ENCODE measurements around the gene SMCO4. TPM values are rescaled to one million over a fixed set of nuclear protein-coding genes. Genes with fewer than 3 reads are reported as not detected.
A peak's percentile ranks its signal among the peaks of the same experiment; 100 is the strongest.
"Not testable (repeated sequence)": the region's sequence is repeated elsewhere in the genome, so short reads cannot be mapped to it uniquely, and the experiment has no call there.

The SMCO4 gene
- polyA plus RNA-seq = 47.9 TPM
- long read RNA-seq, donor 1, transcript SMCO4-201 (3 exons, 1,104 nt) = major isoform, 5 of 5 reads
- long read RNA-seq, donor 1, partial matches to known transcripts = 0 of 5 reads
- long read RNA-seq, donor 1, other reads (novel, unspliced or antisense) = 0 of 5 reads
- long read RNA-seq, donor 2, transcript SMCO4-201 (3 exons, 1,104 nt) = major isoform, 23 of 24 reads
- long read RNA-seq, donor 2, partial matches to known transcripts = 0 of 24 reads
- long read RNA-seq, donor 2, other reads (novel, unspliced or antisense) = 0 of 24 reads
- long read RNA-seq, donor 3 = 0 reads
- long read RNA-seq, donor 4, partial matches to known transcripts = 0 of 2 reads
- long read RNA-seq, donor 4, other reads (novel, unspliced or antisense) = 0 of 2 reads
- long read RNA-seq, donor 5, transcript SMCO4-201 (3 exons, 1,104 nt) = major isoform, 11 of 11 reads
- long read RNA-seq, donor 5, partial matches to known transcripts = 0 of 11 reads
- long read RNA-seq, donor 5, other reads (novel, unspliced or antisense) = 0 of 11 reads
- long read RNA-seq, donor 6, transcript SMCO4-201 (3 exons, 1,104 nt) = major isoform, 12 of 12 reads
- long read RNA-seq, donor 6, partial matches to known transcripts = 0 of 12 reads
- long read RNA-seq, donor 6, other reads (novel, unspliced or antisense) = 0 of 12 reads
- long read RNA-seq, donor 7, transcript SMCO4-201 (3 exons, 1,104 nt) = major isoform, 6 of 7 reads
- long read RNA-seq, donor 7, partial matches to known transcripts = 0 of 7 reads
- long read RNA-seq, donor 7, other reads (novel, unspliced or antisense) = 0 of 7 reads
- long read RNA-seq, donor 8, transcript SMCO4-201 (3 exons, 1,104 nt) = major isoform, 25 of 26 reads
- long read RNA-seq, donor 8, partial matches to known transcripts = 0 of 26 reads
- long read RNA-seq, donor 8, other reads (novel, unspliced or antisense) = 0 of 26 reads
- long read RNA-seq, donor 9, transcript SMCO4-201 (3 exons, 1,104 nt) = major isoform, 13 of 15 reads
- long read RNA-seq, donor 9, partial matches to known transcripts = 0 of 15 reads
- long read RNA-seq, donor 9, other reads (novel, unspliced or antisense) = 0 of 15 reads
- long read RNA-seq, donor 10, transcript SMCO4-201 (3 exons, 1,104 nt) = major isoform, 16 of 33 reads
- long read RNA-seq, donor 10, partial matches to known transcripts = 0 of 33 reads
- long read RNA-seq, donor 10, other reads (novel, unspliced or antisense) = 15 of 33 reads
- long read RNA-seq, donor 11, transcript SMCO4-201 (3 exons, 1,104 nt) = major isoform, 21 of 21 reads
- long read RNA-seq, donor 11, partial matches to known transcripts = 0 of 21 reads
- long read RNA-seq, donor 11, other reads (novel, unspliced or antisense) = 0 of 21 reads

- Histone ChIP-seq H3K9me3 (ENCODE audit: control insufficient read depth, low read depth, low read length) (no peaks in the 10 kb centered on the region), H3K27me3 (ENCODE audit: control insufficient read depth, insufficient read depth, low read length) (no peaks in the 10 kb centered on the region), H3K4me3 (ENCODE audit: low read length) (peak within 1 kb of the TSS; percentile 71), H3K4me1 (ENCODE audit: control insufficient read depth, insufficient read depth, low read length) (peaks cover 16% of the 10 kb centered on the region), H3K27ac (ENCODE audit: low read length) (peak within 1 kb of the TSS; percentile 55), H3K36me3 (ENCODE audit: control insufficient read depth, insufficient read depth, low read length) (no peaks in the 10 kb centered on the region)
- WGBS (ENCODE audit: insufficient coverage, low lambda C conversion rate) = 15% methylated on average over 4 of the region's 59 CpGs
- DNase-seq = peak; percentile 72 to 84
Observed at GRCh38 chr11:93543292-93543977, at the start of gene SMCO4. TSS of gene SMCO4 (minus strand) at chr11:93543391. CDS start at chr11:93479189, 64,202 bp downstream.

GRCh38 chr11:93591247-93591898 lies 48.2 kb upstream of the SMCO4 start:
- WGBS (ENCODE audit: insufficient coverage, low lambda C conversion rate) = 100% methylated on average over 1 of the region's 6 CpGs
- Histone ChIP-seq H3K4me3 (ENCODE audit: low read length) (no peak overlapping the region), H3K4me1 (ENCODE audit: control insufficient read depth, insufficient read depth, low read length) (peaks cover 6% of the 10 kb centered on the region), H3K36me3 (ENCODE audit: control insufficient read depth, insufficient read depth, low read length) (no peaks in the 10 kb centered on the region), H3K27me3 (ENCODE audit: control insufficient read depth, insufficient read depth, low read length) (no peaks in the 10 kb centered on the region), H3K27ac (ENCODE audit: low read length) (no peak overlapping the region), H3K9me3 (ENCODE audit: control insufficient read depth, low read depth, low read length) (no peaks in the 10 kb centered on the region)
- DNase-seq = no peak

- no peaks in the 10 kb centered on the region for H3K36me3 ChIP-seq (ENCODE audit: control insufficient read depth, insufficient read depth, low read length)
- H3K4me1 ChIP-seq (ENCODE audit: control insufficient read depth, insufficient read depth, low read length) = peaks cover 6% of the 10 kb centered on the region
- no peak overlapping the region for H3K4me3 ChIP-seq (ENCODE audit: low read length)
- DNase-seq = peak; percentile 16 to 59
- H3K27me3 ChIP-seq (ENCODE audit: control insufficient read depth, insufficient read depth, low read length) = no peaks in the 10 kb centered on the region
- WGBS (ENCODE audit: insufficient coverage, low lambda C conversion rate) = no CpG with 5 or more reads among the region's 1 CpG
- no peak overlapping the region for H3K27ac ChIP-seq (ENCODE audit: low read length)
- H3K9me3 ChIP-seq (ENCODE audit: control insufficient read depth, low read depth, low read length) = no peaks in the 10 kb centered on the region
Observed at GRCh38 chr11:93589347-93589746, 46.2 kb upstream of the SMCO4 start.

GRCh38 chr11:93587858-93588581 lies 44.8 kb upstream of the SMCO4 start:
- Histone ChIP-seq H3K9me3 (ENCODE audit: control insufficient read depth, low read depth, low read length) (no peaks in the 10 kb centered on the region), H3K27me3 (ENCODE audit: control insufficient read depth, insufficient read depth, low read length) (no peaks in the 10 kb centered on the region), H3K4me3 (ENCODE audit: low read length) (no peak overlapping the region), H3K27ac (ENCODE audit: low read length) (no peak overlapping the region), H3K36me3 (ENCODE audit: control insufficient read depth, insufficient read depth, low read length) (no peaks in the 10 kb centered on the region), H3K4me1 (ENCODE audit: control insufficient read depth, insufficient read depth, low read length) (peaks cover 6% of the 10 kb centered on the region)
- WGBS (ENCODE audit: insufficient coverage, low lambda C conversion rate) = no CpG with 5 or more reads among the region's 8 CpGs
- DNase-seq = peak in 1 of 2 donors; percentile 34

GRCh38 chr11:93587425-93587824 lies 44.2 kb upstream of the SMCO4 start:
- not testable (repeated sequence) for H3K36me3 ChIP-seq (ENCODE audit: control insufficient read depth, insufficient read depth, low read length); H3K27ac ChIP-seq (ENCODE audit: low read length); H3K27me3 ChIP-seq (ENCODE audit: control insufficient read depth, insufficient read depth, low read length); DNase-seq; H3K4me1 ChIP-seq (ENCODE audit: control insufficient read depth, insufficient read depth, low read length); H3K4me3 ChIP-seq (ENCODE audit: low read length); H3K9me3 ChIP-seq (ENCODE audit: control insufficient read depth, low read depth, low read length)
- WGBS (ENCODE audit: insufficient coverage, low lambda C conversion rate) = no CpG with 5 or more reads among the region's 1 CpG

- Histone ChIP-seq H3K4me1 (ENCODE audit: control insufficient read depth, insufficient read depth, low read length) (peaks cover 6% of the 10 kb centered on the region), H3K27me3 (ENCODE audit: control insufficient read depth, insufficient read depth, low read length) (no peaks in the 10 kb centered on the region), H3K9me3 (ENCODE audit: control insufficient read depth, low read depth, low read length) (no peaks in the 10 kb centered on the region), H3K27ac (ENCODE audit: low read length) (no peak overlapping the region), H3K36me3 (ENCODE audit: control insufficient read depth, insufficient read depth, low read length) (no peaks in the 10 kb centered on the region), H3K4me3 (ENCODE audit: low read length) (no peak overlapping the region)
- DNase-seq = peak; percentile 51 to 67
Observed at GRCh38 chr11:93585758-93586157, 42.6 kb upstream of the SMCO4 start.

GRCh38 chr11:93583490-93583889 lies 40.3 kb upstream of the SMCO4 start:
- Histone ChIP-seq H3K9me3 (ENCODE audit: control insufficient read depth, low read depth, low read length) (no peaks in the 10 kb centered on the region), H3K27me3 (ENCODE audit: control insufficient read depth, insufficient read depth, low read length) (no peaks in the 10 kb centered on the region), H3K27ac (ENCODE audit: low read length) (no peak overlapping the region), H3K4me3 (ENCODE audit: low read length) (no peak overlapping the region), H3K4me1 (ENCODE audit: control insufficient read depth, insufficient read depth, low read length) (peaks cover 4% of the 10 kb centered on the region), H3K36me3 (ENCODE audit: control insufficient read depth, insufficient read depth, low read length) (no peaks in the 10 kb centered on the region)
- DNase-seq = no peak

DNA sequence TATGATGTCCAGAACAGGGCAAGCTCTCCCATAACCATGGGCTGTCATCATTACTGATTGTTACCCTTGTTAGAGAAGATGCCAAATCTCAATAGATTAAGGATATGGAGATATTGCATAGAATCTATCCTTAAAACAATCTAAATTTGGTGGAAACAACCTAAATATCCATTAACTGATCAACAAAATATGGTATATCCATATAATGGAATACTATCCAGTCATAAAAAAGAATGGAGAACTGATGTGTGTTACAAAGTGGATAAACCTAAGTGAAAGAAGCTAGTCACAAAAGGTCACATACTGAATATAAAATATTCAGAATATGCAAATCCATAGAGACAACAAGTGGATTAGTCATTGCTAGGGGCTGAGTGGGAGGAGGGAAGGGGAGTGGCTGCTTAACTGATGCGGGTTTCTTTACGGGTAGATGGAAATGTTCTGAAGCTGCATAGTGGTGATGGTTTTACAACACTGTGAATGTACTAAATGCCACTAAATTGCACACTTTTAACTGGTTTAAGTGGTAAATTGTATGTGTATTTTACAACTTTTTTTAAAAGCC lies 36.1 kb upstream of the SMCO4 start:
- H3K27me3 ChIP-seq (ENCODE audit: control insufficient read depth, insufficient read depth, low read length) = no peaks in the 10 kb centered on the region
- no peaks in the 10 kb centered on the region for H3K9me3 ChIP-seq (ENCODE audit: control insufficient read depth, low read depth, low read length)
- no peak for DNase-seq
- H3K27ac ChIP-seq (ENCODE audit: low read length) = no peak overlapping the region
- H3K4me1 ChIP-seq (ENCODE audit: control insufficient read depth, insufficient read depth, low read length) = no peaks in the 10 kb centered on the region
- H3K4me3 ChIP-seq (ENCODE audit: low read length) = no peak overlapping the region
- WGBS (ENCODE audit: insufficient coverage, low lambda C conversion rate) = no CpG with 5 or more reads among the region's 2 CpGs
- no peaks in the 10 kb centered on the region for H3K36me3 ChIP-seq (ENCODE audit: control insufficient read depth, insufficient read depth, low read length)

- no peak for DNase-seq
- Histone ChIP-seq H3K4me3 (ENCODE audit: low read length) (no peak overlapping the region), H3K27me3 (ENCODE audit: control insufficient read depth, insufficient read depth, low read length) (no peaks in the 10 kb centered on the region), H3K9me3 (ENCODE audit: control insufficient read depth, low read depth, low read length) (no peaks in the 10 kb centered on the region), H3K27ac (ENCODE audit: low read length) (no peak overlapping the region), H3K36me3 (ENCODE audit: control insufficient read depth, insufficient read depth, low read length) (no peaks in the 10 kb centered on the region), H3K4me1 (ENCODE audit: control insufficient read depth, insufficient read depth, low read length) (no peaks in the 10 kb centered on the region)
- WGBS (ENCODE audit: insufficient coverage, low lambda C conversion rate) = no CpG with 5 or more reads among the region's 1 CpG
Observed at GRCh38 chr11:93577286-93577685, 34.1 kb upstream of the SMCO4 start.

Measured in large intestine (tissue), 12 donors.